K562 (cell line): Measurements from ENCODE around the gene COL23A1. TPM values are rescaled to one million over a fixed set of nuclear protein-coding genes. Genes with fewer than 3 reads are reported as not detected.

Experiments used
- ATAC-seq: fragments of 200-7000 bp; cut with Tn5 transposase; 3 replicates; pipeline ENCODE4 v1.9.1; 2020; ENCODE audit warnings: moderate library complexity
- BruUV-seq: library from RNA; stranded (reverse); fragments of 400-500 nt; replicated peaks from 2 replicates; lab custom pipeline; 2021; lab: Mats Ljungman, UMichigan
- CTCF ChIA-PET: fragments of 300-600 bp; formaldehyde crosslinking; extraction: SDS; loops from one replicate; lab custom pipeline; 2021; ENCODE audit warnings: low intra/inter-chr PET ratio; lab: Yijun Ruan, JAX
- POLR2A ChIA-PET: fragments of 300-600, 350-650 bp; sonication (Branson Sonifier 250); formaldehyde crosslinking; extraction: SDS; loops from one replicate; lab custom pipeline; 2021; ENCODE audit warnings: antibody characterized with exemption, inconsistent platforms; lab: Yijun Ruan, JAX
- DNase-seq, 4 experiments: peaks; one replicate each; pipeline versions ENCODE4 v3.0.0 to v3.0.0-alpha.2; 2011 to 2018; ENCODE audit warnings: low spot score in 3 of 4, mixed read lengths in 3 of 4; ENCODE audit errors: extremely low read depth in 1 of 4
- FAIRE-seq: peaks from 2 replicates; lab custom pipeline; 2011; peaks lifted over from hg19 to GRCh38; lab: Jason Lieb, UNC
- H2AFZ ChIP-seq: 2 replicates; pipeline ENCODE4 v1.6.0; 2011; ENCODE audit warnings: low read depth, low read length, control low read depth, inconsistent platforms
- H3K27ac ChIP-seq: fragments of 200-600 bp; 3 replicates; pipeline ENCODE4 v1.8.0; 2011; ENCODE audit warnings: low read depth, mild to moderate bottlenecking, control low read depth, inconsistent platforms, low read length, moderate library complexity, mixed read lengths; ENCODE audit errors: extremely low read depth
- H3K27me3 ChIP-seq, 2 experiments: fragments of 300-600 bp in 1 of 2; 2 replicates in 1 of 2; 3 replicates in 1 of 2; pipeline versions ENCODE4 v1.6.0 to v1.8.0; 2011; ENCODE audit warnings: inconsistent platforms in 2 of 2, low read length in 2 of 2, mild to moderate bottlenecking in 1 of 2, mixed read lengths in 1 of 2, moderate library complexity in 1 of 2; ENCODE audit not compliant: control insufficient read depth in 2 of 2, insufficient read depth in 2 of 2
- H3K36me3 ChIP-seq: fragments of 300-600 bp; 3 replicates; pipeline ENCODE4 v1.8.0; 2011; ENCODE audit warnings: mild to moderate bottlenecking, low read length, inconsistent platforms; ENCODE audit not compliant: control insufficient read depth, insufficient read depth
- H3K4me1 ChIP-seq, 2 experiments: fragments of 200-600 bp in 1 of 2; replicated peaks in 1 of 2; 2 replicates in 1 of 2; 3 replicates in 1 of 2; pipeline versions ENCODE4 v1.5.1 to v1.8.0; 2011; ENCODE audit warnings: inconsistent platforms in 2 of 2, low read length in 2 of 2, mild to moderate bottlenecking in 1 of 2, mixed read lengths in 1 of 2, moderate library complexity in 1 of 2; ENCODE audit not compliant: control insufficient read depth in 2 of 2, insufficient read depth in 2 of 2
- H3K4me2 ChIP-seq: 2 replicates; pipeline ENCODE4 v1.6.1; 2011; ENCODE audit warnings: low read length, control low read depth, inconsistent platforms, mixed read lengths; ENCODE audit not compliant: insufficient read depth
- H3K4me3 ChIP-seq: fragments of 200-600 bp; sonication (generic), shearing (Covaris generic); 2 replicates; pipeline ENCODE4 v1.5.1; 2016; ENCODE audit warnings: control low read depth, inconsistent platforms
- H3K79me2 ChIP-seq: fragments of 200-600 bp; 3 replicates; pipeline ENCODE4 v1.8.0; 2011; ENCODE audit warnings: low read length, inconsistent platforms; ENCODE audit not compliant: control insufficient read depth, insufficient read depth
- H3K9ac ChIP-seq, 2 experiments: 2 replicates each; pipeline versions ENCODE4 v1.6.0 to v1.6.1; 2011; ENCODE audit warnings: low read depth in 2 of 2, low read length in 2 of 2, control low read depth in 1 of 2, inconsistent platforms in 1 of 2, mild to moderate bottlenecking in 1 of 2, mixed read lengths in 1 of 2; ENCODE audit not compliant: insufficient read depth in 1 of 2
- H3K9me1 ChIP-seq: one replicate; pipeline ENCODE4 v1.6.0; 2011; ENCODE audit warnings: inconsistent platforms, mild to moderate bottlenecking, low read length, moderate library complexity; ENCODE audit not compliant: control insufficient read depth, insufficient read depth
- H3K9me3 ChIP-seq: replicated peaks from 2 replicates; pipeline ENCODE4 v1.5.1; 2011; ENCODE audit warnings: low read depth, low read length, inconsistent platforms; ENCODE audit not compliant: control insufficient read depth, insufficient read depth
- H4K20me1 ChIP-seq: replicated peaks from 2 replicates; pipeline ENCODE4 v1.6.1; 2011; ENCODE audit warnings: low read length, inconsistent platforms, mixed read lengths; ENCODE audit not compliant: control insufficient read depth, insufficient read depth
- CBX1 ChIP-seq: sonication (generic); IDR thresholded peaks from 2 replicates; pipeline ENCODE4 v1.6.1; 2016; ENCODE audit warnings: antibody characterized with exemption, low read depth, mild to moderate bottlenecking
- CC2D1A ChIP-seq: fragments of 450-650 bp; IDR thresholded peaks from 2 replicates; pipeline ENCODE4 v1.6.1; 2017; ENCODE audit warnings: mild to moderate bottlenecking
- CHD4 ChIP-seq: fragments of 200-600 bp; sonication (generic); IDR thresholded peaks from 3 replicates; pipeline ENCODE4 v1.6.1; 2012; ENCODE audit warnings: low read depth, mild to moderate bottlenecking, mixed read lengths, low read length, inconsistent platforms; ENCODE audit not compliant: insufficient read depth, insufficient replicate concordance, poor library complexity, severe bottlenecking
- ELK3 ChIP-seq: fragments of 450-650 bp; formaldehyde crosslinking; IDR thresholded peaks from 2 replicates; pipeline ENCODE4 v1.4.0; 2020; ENCODE audit warnings: mild to moderate bottlenecking
- FOXK1 ChIP-seq: sonication (generic); formaldehyde crosslinking; IDR thresholded peaks from 2 replicates; pipeline ENCODE4 v1.8.0; 2022; ENCODE audit warnings: missing genetic modification reagents, mild to moderate bottlenecking, borderline replicate concordance
- FOXM1 ChIP-seq, 2 experiments: fragments of 450-650 bp in 1 of 2; sonication (generic) in 1 of 2; formaldehyde crosslinking in 1 of 2; IDR thresholded peaks; 2 replicates each; pipeline versions ENCODE4 v1.6.1 to v1.9.0; 2017 to 2022; ENCODE audit warnings: low read depth in 2 of 2, mild to moderate bottlenecking in 2 of 2, missing genetic modification reagents in 1 of 2, moderate library complexity in 1 of 2
- FOXP4 ChIP-seq: sonication (generic); formaldehyde crosslinking; IDR thresholded peaks from 2 replicates; pipeline ENCODE4 v1.8.0; 2022; ENCODE audit warnings: mild to moderate bottlenecking, missing genetic modification reagents, borderline replicate concordance
- HDAC2 ChIP-seq: fragments of 450-650 bp; IDR thresholded peaks from 2 replicates; pipeline ENCODE4 v1.6.1; 2016; ENCODE audit warnings: mild to moderate bottlenecking
- HDAC3 ChIP-seq: fragments of 450-650 bp; IDR thresholded peaks from 2 replicates; pipeline ENCODE4 v1.6.1; 2018; ENCODE audit warnings: borderline replicate concordance, mild to moderate bottlenecking, moderate library complexity; ENCODE audit not compliant: partially characterized antibody
- MCM3 ChIP-seq: fragments of 450-650 bp; IDR thresholded peaks from 2 replicates; pipeline ENCODE4 v1.6.1; 2016
- MYNN ChIP-seq, 2 experiments: sonication (generic); formaldehyde crosslinking in 1 of 2; IDR thresholded peaks; 2 replicates each; pipeline versions ENCODE4 v1.5.0 to v1.6.1; 2016 to 2020; ENCODE audit warnings: antibody characterized with exemption in 1 of 2, missing genetic modification reagents in 1 of 2
- NR2F6 ChIP-seq: fragments of 450-650 bp; formaldehyde crosslinking; IDR thresholded peaks from 2 replicates; pipeline ENCODE4 v1.4.0; 2020; ENCODE audit warnings: mild to moderate bottlenecking
- POLR2H ChIP-seq: IDR thresholded peaks from 2 replicates; pipeline ENCODE4 v1.6.1; 2016; ENCODE audit warnings: missing genetic modification characterization, low read depth, mild to moderate bottlenecking, control low read depth, missing compliant biosample characterization, moderate library complexity
- SMAD2 ChIP-seq: fragments of 150-350 bp; IDR thresholded peaks from 2 replicates; pipeline ENCODE4 v1.6.1; 2014; ENCODE audit warnings: low read depth, mild to moderate bottlenecking, low read length
- ZNF232 ChIP-seq: sonication (generic); formaldehyde crosslinking; IDR thresholded peaks from 2 replicates; pipeline ENCODE4 v1.8.0; 2022; ENCODE audit warnings: mild to moderate bottlenecking, missing genetic modification reagents
- ZNF586 ChIP-seq: fragments of 450-650 bp; formaldehyde crosslinking; conservative IDR thresholded peaks from 2 replicates; pipeline ENCODE4 v1.4.0; 2020; ENCODE audit warnings: mild to moderate bottlenecking, moderate library complexity
- WGBS: fragments of 100-300 bp; shearing (Covaris generic); methylation state at CpG from one replicate; pipeline ENCODE4 v1.1.6; 2016; ENCODE audit warnings: low coverage, mixed read lengths; ENCODE audit not compliant: insufficient coverage; ENCODE audit errors: missing lambda C conversion rate; 5-methylcytosine and 5-hydroxymethylcytosine counted together
- in situ Hi-C: fragments of 300-500 bp; cut with MboI; formaldehyde crosslinking; loops from 4 replicates; pipeline ENCODE4 v1.15.0; 2018; ENCODE audit warnings: inconsistent platforms, mixed read lengths
- intact Hi-C: fragments of 100-400 bp; cut with micrococcal nuclease; formaldehyde crosslinking; loops from 2 replicates; pipeline ENCODE4 v1.14.2; 2022
- polyA plus RNA-seq, 8 experiments: library from polyadenylated mRNA; depleted of rRNA in 4 of 8; stranded (reverse) in 5 of 8; unstranded in 3 of 8; fragments of >200 nt; fragmentation: Nextera tagmentation in 2 of 8; fragmentation: Illumina TruSeq in 1 of 8; extraction: Ambion mirVana in 2 of 8; extraction: Trizol in 1 of 8; gene quantifications; 2 replicates each; pipeline versions ENCODE4 v1.2.1 to v1.2.3, GENCODE V29; 2011 to 2014; ENCODE audit warnings: inconsistent platforms in 1 of 8, missing spikeins in 1 of 8
- total RNA-seq, 7 experiments: library from RNA; depleted of rRNA in 6 of 7; stranded (reverse); fragments of >200 nt in 6 of 7; fragmentation: Illumina TruSeq in 2 of 7; extraction: Trizol in 2 of 7; gene quantifications; 2 replicates each; pipeline versions ENCODE4 v1.2.1 to v1.2.3, GENCODE V29; 2011 to 2021; ENCODE audit warnings: low replicate concordance in 1 of 7
- TF ChIP-seq, protein P1 (sequence below): fragments of 450-650 bp; formaldehyde crosslinking; IDR thresholded peaks from 2 replicates; pipeline ENCODE4 v1.4.0; 2022; ENCODE audit warnings: missing genetic modification characterization

COL23A1 gene
- total and polyA plus RNA-seq, 9 of the 15 experiments (the other 6 are each of a cell fraction or from before 2014, with no cell fraction given), result 0.09 TPM; not detected in 8

- no peak for TF ChIP-seq FOXP4
- TF ChIP-seq CBX1, result no peak
Observed at GRCh38 chr5:178282391-178282790, 307.8 kb downstream of the COL23A1 start (continued).

DNA sequence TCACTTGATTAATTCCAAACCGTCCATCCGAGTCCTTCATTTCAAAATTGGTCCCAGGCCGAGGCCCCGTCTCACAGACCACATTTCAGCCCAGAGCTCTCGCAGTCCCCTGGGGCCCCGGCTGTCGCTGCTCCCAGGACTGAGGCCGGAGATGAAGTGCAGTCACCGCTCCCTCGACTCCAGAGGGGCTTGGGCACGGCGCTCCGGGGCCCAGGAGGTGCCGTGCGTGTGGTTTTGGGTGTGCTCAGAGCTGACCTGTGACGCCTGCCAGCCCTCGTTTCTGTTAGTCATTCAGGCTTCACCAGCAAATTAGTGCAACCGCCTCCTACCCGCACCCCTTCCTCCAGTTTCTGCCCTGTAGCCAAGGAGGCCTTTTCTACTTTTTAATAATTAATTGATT, 308.9 kb downstream of the COL23A1 start:
- BruUV-seq, result no TSS peak
- no peak for FAIRE-seq
- no peak for ATAC-seq
- H3K9ac ChIP-seq, result no peak overlapping the region
- peaks cover 3 to 59% of the 10 kb centered on the region in 2 experiments; a peak in 3 of 5 replicates for H3K27me3 ChIP-seq
- 11% methylated on average over 18 of the region's 19 CpGs for WGBS
- in situ Hi-C loops, result loop anchor here (5.0 to 25.0 kb wide), 2 partner anchors 311 to 556 kb away; partner anchors contain the start of gene COL23A1
- no peak overlapping the region for H3K4me2 ChIP-seq
- no peaks in the 10 kb centered on the region for H3K79me2 ChIP-seq
- peaks cover 0 to 12% of the 10 kb centered on the region in 2 experiments; a peak in 3 of 5 replicates for H3K4me1 ChIP-seq
- H3K4me3 ChIP-seq, result no peak overlapping the region
- no peaks in the 10 kb centered on the region for H3K36me3 ChIP-seq
- no peak overlapping the region for H3K27ac ChIP-seq
- intact Hi-C loops, result loop anchor here (5.0 kb wide), 2 partner anchors 271 to 556 kb away; no protein-coding TSS in a partner anchor
- POLR2A ChIA-PET, result interaction anchor here (0.6 kb wide), 1 partner anchor 33 kb away, joined by 4 read pairs; no protein-coding TSS in a partner anchor
- CTCF ChIA-PET, result interaction anchor here (0.9 to 3.5 kb wide), 2 partner anchors 309 to 1212 kb away, joined by 3 to 35 read pairs; partner anchors contain the start of gene COL23A1
- H3K9me3 ChIP-seq, result no peaks in the 10 kb centered on the region
- no peak for DNase-seq
- H2AFZ ChIP-seq, result no peak overlapping the region
- no peaks in the 10 kb centered on the region for H3K9me1 ChIP-seq
- H4K20me1 ChIP-seq, result 0 out of 2 replicates have a peak, but pooled peaks cover 4% of the 10 kb centered on the region
- TF ChIP-seq ZNF586, result no peak
- no peak for TF ChIP-seq ELK3
- no peak for TF ChIP-seq FOXM1 (IDR thresholded peaks at IDR 0.05; ENCODE audit: low read depth)
- no peak for TF ChIP-seq FOXM1 (CRISPR knock-in tag; IDR thresholded peaks at IDR 0.05; ENCODE audit: low read depth)
- no peak for TF ChIP-seq SMAD2
- no peak for TF ChIP-seq FOXK1 (CRISPR knock-in tag)
- TF ChIP-seq POLR2H (tag), result no peak
- no peak for TF ChIP-seq NR2F6 (CRISPR knock-in tag)
- TF ChIP-seq CHD4, result no peak
- TF ChIP-seq, protein P1, sequence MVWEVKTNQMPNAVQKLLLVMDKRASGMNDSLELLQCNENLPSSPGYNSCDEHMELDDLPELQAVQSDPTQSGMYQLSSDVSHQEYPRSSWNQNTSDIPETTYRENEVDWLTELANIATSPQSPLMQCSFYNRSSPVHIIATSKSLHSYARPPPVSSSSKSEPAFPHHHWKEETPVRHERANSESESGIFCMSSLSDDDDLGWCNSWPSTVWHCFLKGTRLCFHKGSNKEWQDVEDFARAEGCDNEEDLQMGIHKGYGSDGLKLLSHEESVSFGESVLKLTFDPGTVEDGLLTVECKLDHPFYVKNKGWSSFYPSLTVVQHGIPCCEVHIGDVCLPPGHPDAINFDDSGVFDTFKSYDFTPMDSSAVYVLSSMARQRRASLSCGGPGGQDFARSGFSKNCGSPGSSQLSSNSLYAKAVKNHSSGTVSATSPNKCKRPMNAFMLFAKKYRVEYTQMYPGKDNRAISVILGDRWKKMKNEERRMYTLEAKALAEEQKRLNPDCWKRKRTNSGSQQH (CRISPR knock-in tag), result no peak
- TF ChIP-seq HDAC3, result no peak
- TF ChIP-seq MCM3, result no peak
- no peak for TF ChIP-seq HDAC2
- TF ChIP-seq MYNN (IDR thresholded peaks at IDR 0.05), result no peak
- TF ChIP-seq MYNN (CRISPR knock-in tag; IDR thresholded peaks at IDR 0.05), result no peak
- TF ChIP-seq ZNF232, result no peak
- no peak for TF ChIP-seq CC2D1A
